COLO668 (cell line): ENCODE data around the gene SCG2.
A peak's percentile ranks its signal among the peaks of the same experiment; 100 is the strongest.
"Not testable (repeated sequence)": the region's sequence is repeated elsewhere in the genome, so short reads cannot be mapped to it uniquely, and the experiment has no call there.

ENCODE experiments used
- DNase-seq: peaks from one replicate; lab custom pipeline; 2025; ENCODE audit not compliant: unreplicated experiment; lab: John Stamatoyannopoulos, UW

Gene SCG2

GRCh38 chr2:223612501-223612900, 10.3 kb upstream of the SCG2 start:
- DNase-seq, result no peak

- DNase-seq, result no peak
These were observed 8.9 kb upstream of the SCG2 start for GRCh38 chr2:223611061-223611460.

GRCh38 chr2:223607476-223607875, 5.3 kb upstream of the SCG2 start:
- no peak for DNase-seq

GRCh38 chr2:223606946-223607345, 4.8 kb upstream of the SCG2 start:
- DNase-seq, result no peak

GRCh38 chr2:223604231-223604630, 2.1 kb upstream of the SCG2 start:
- DNase-seq, result no peak

- DNase-seq, result no peak
These were observed 811 bp upstream of the SCG2 start for GRCh38 chr2:223602972-223603371.

- DNase-seq, result no peak
These were observed 1.1 kb downstream of the SCG2 start for GRCh38 chr2:223601018-223601417.

GRCh38 chr2:223599640-223600380, 2.4 kb downstream of the SCG2 start:
- DNase-seq, result no peak

GRCh38 chr2:223598994-223599639, 3.0 kb downstream of the SCG2 start:
- no peak for DNase-seq

GRCh38 chr2:223597076-223597475, 5.1 kb downstream of the SCG2 start:
- no peak for DNase-seq

GRCh38 chr2:223596208-223596607, 6.0 kb downstream of the SCG2 start:
- DNase-seq, result no peak

- DNase-seq, result no peak
These were observed 7.3 kb downstream of the SCG2 start for GRCh38 chr2:223594831-223595230.

- DNase-seq, result no peak
These were observed 7.9 kb downstream of the SCG2 start for GRCh38 chr2:223594259-223594658.

GRCh38 chr2:223592689-223593088, 9.5 kb downstream of the SCG2 start:
- DNase-seq, result not testable (repeated sequence)

- DNase-seq, result no peak
These were observed 10.6 kb downstream of the SCG2 start for GRCh38 chr2:223591596-223591995.

GRCh38 chr2:223590964-223591363, 11.2 kb downstream of the SCG2 start:
- DNase-seq, result peak; percentile 15

- no peak for DNase-seq
These were observed 12.3 kb downstream of the SCG2 start for GRCh38 chr2:223589901-223590300.

GRCh38 chr2:223588251-223588650, 13.9 kb downstream of the SCG2 start:
- DNase-seq, result no peak

GRCh38 chr2:223587301-223587700, 14.9 kb downstream of the SCG2 start:
- DNase-seq, result no peak

- DNase-seq, result no peak
These were observed 15.9 kb downstream of the SCG2 start for GRCh38 chr2:223586261-223586660.

GRCh38 chr2:223585666-223586065, 16.5 kb downstream of the SCG2 start:
- peak; percentile 56 for DNase-seq

GRCh38 chr2:223582001-223582400, 20.2 kb downstream of the SCG2 start:
- no peak for DNase-seq

GRCh38 chr2:223580951-223581350, 21.2 kb downstream of the SCG2 start:
- no peak for DNase-seq
